Neural cell (in vitro differentiated cells): ENCODE results near the gene ETNK2.

Experiments
- CTCF ChIP-seq: fragments of 450-650 bp; IDR thresholded peaks from 2 replicates; pipeline ENCODE4 v1.5.1; 2014; ENCODE audit warnings: antibody characterized with exemption, mild to moderate bottlenecking, moderate library complexity; ENCODE audit not compliant: poor library complexity, severe bottlenecking
- EP300 ChIP-seq: fragments of 450-650 bp; conservative IDR thresholded peaks from 2 replicates; pipeline ENCODE4 v1.6.1; 2014; ENCODE audit warnings: antibody characterized with exemption, mild to moderate bottlenecking, moderate library complexity; ENCODE audit not compliant: poor library complexity, severe bottlenecking

- TF ChIP-seq CTCF: no peak
- no peak for TF ChIP-seq EP300
Measured at GRCh38 chr1:204089044-204089751, 62.6 kb downstream of the ETNK2 start.
